GM12878 (cell line): Measurements from ENCODE around the gene NLRP9. TPM values are rescaled to one million over a fixed set of nuclear protein-coding genes. Genes with fewer than 3 reads are reported as not detected.

Experiments
- ATAC-seq: fragments of 200-7000 bp; cut with Tn5 transposase; 3 replicates; pipeline ENCODE4 v1.9.1; 2020; ENCODE audit warnings: mild to moderate bottlenecking, moderate library complexity
- BruUV-seq: library from RNA; stranded (reverse); fragments of 400-500 nt; replicated peaks from 2 replicates; lab custom pipeline; 2021; lab: Mats Ljungman, UMichigan
- CTCF ChIA-PET: fragments of 300-600 bp; sonication (Branson Sonifier 250); formaldehyde crosslinking; extraction: SDS; loops from one replicate; lab custom pipeline; 2021; ENCODE audit warnings: inconsistent platforms; lab: Yijun Ruan, JAX
- POLR2A ChIA-PET: fragments of 350-600 bp; formaldehyde crosslinking; extraction: SDS; loops from one replicate; lab custom pipeline; 2021; ENCODE audit warnings: inconsistent platforms; lab: Charles Lee
- RAD21 ChIA-PET: fragments of 300-600 bp; sonication (Branson Sonifier 250); formaldehyde crosslinking; loops from one replicate; lab custom pipeline; 2023; ENCODE audit warnings: antibody characterized with exemption; ENCODE audit not compliant: unreplicated experiment; lab: Charles Lee
- SMC1A ChIA-PET: fragments of 300-600 bp; sonication (Branson Sonifier 250); formaldehyde crosslinking; loops from one replicate; lab custom pipeline; 2023; ENCODE audit not compliant: unreplicated experiment, uncharacterized antibody; lab: Charles Lee
- DNase-seq: peaks from one replicate; pipeline ENCODE4 v3.0.0-alpha.2; 2011; ENCODE audit warnings: low read depth, low spot score
- FAIRE-seq: peaks from 3 replicates; lab custom pipeline; 2011; peaks lifted over from hg19 to GRCh38; lab: Jason Lieb, UNC
- H2AFZ ChIP-seq: 2 replicates; pipeline ENCODE4 v1.6.0; 2011; ENCODE audit warnings: low read depth, low read length, control low read depth; ENCODE audit not compliant: control insufficient read depth
- H3K27ac ChIP-seq: 2 replicates; pipeline ENCODE4 v1.5.1; 2011; ENCODE audit warnings: control low read depth; ENCODE audit not compliant: control insufficient read depth, insufficient read depth
- H3K27me3 ChIP-seq, 2 experiments: replicated peaks in 1 of 2; 2 replicates each; pipeline versions ENCODE4 v1.6.0 to v1.6.1; 2011; ENCODE audit warnings: low read length in 1 of 2; ENCODE audit not compliant: control insufficient read depth in 2 of 2, insufficient read depth in 2 of 2
- H3K36me3 ChIP-seq, 2 experiments: 2 replicates each; pipeline ENCODE4 v1.5.1; 2011; ENCODE audit warnings: low read length in 1 of 2; ENCODE audit not compliant: control insufficient read depth in 2 of 2, insufficient read depth in 2 of 2
- H3K4me1 ChIP-seq: 2 replicates; pipeline ENCODE4 v1.6.1; 2011; ENCODE audit warnings: mild to moderate bottlenecking, low read length, moderate library complexity, mixed read lengths; ENCODE audit not compliant: control insufficient read depth, insufficient read depth
- H3K4me2 ChIP-seq: 2 replicates; pipeline ENCODE4 v1.6.0; 2011; ENCODE audit warnings: control low read depth; ENCODE audit not compliant: control insufficient read depth, insufficient read depth
- H3K4me3 ChIP-seq: fragments of 200-600 bp; sonication (generic); 2 replicates; pipeline ENCODE4 v1.5.1; 2016
- H3K79me2 ChIP-seq: 2 replicates; pipeline ENCODE4 v1.6.0; 2011; ENCODE audit warnings: low read length; ENCODE audit not compliant: control insufficient read depth, insufficient read depth
- H3K9ac ChIP-seq: 2 replicates; pipeline ENCODE4 v1.8.0; 2011; ENCODE audit warnings: low read length, control low read depth, mixed read lengths; ENCODE audit not compliant: control insufficient read depth, insufficient read depth
- H3K9me3 ChIP-seq: replicated peaks from 3 replicates; pipeline ENCODE4 v1.5.1; 2011; ENCODE audit warnings: mild to moderate bottlenecking, low read length; ENCODE audit not compliant: control insufficient read depth, insufficient read depth
- H4K20me1 ChIP-seq: 2 replicates; pipeline ENCODE4 v1.6.0; 2011; ENCODE audit not compliant: control insufficient read depth, insufficient read depth
- CTCF ChIP-seq, 3 experiments: IDR thresholded peaks in 2 of 3; conservative IDR thresholded peaks in 1 of 3; 2 replicates each; pipeline ENCODE4 v1.5.1; 2011; ENCODE audit warnings: low read depth in 3 of 3, low read length in 3 of 3, mild to moderate bottlenecking in 3 of 3, control low read depth in 2 of 3, moderate library complexity in 2 of 3, inconsistent platforms in 1 of 3, mixed read lengths in 1 of 3; ENCODE audit not compliant: control insufficient read depth in 2 of 3, insufficient read depth in 1 of 3; ENCODE audit errors: extremely low read depth in 1 of 3
- E2F4 ChIP-seq: IDR thresholded peaks from 2 replicates; pipeline ENCODE4 v1.6.1; 2012; ENCODE audit warnings: low read depth, low read length, improper control_type of control experiment
- ELK1 ChIP-seq: IDR thresholded peaks from 2 replicates; pipeline ENCODE4 v1.6.1; 2012; ENCODE audit warnings: low read depth, low read length, improper control_type of control experiment
- IKZF2 ChIP-seq, 2 experiments: fragments of 450-650 bp; IDR thresholded peaks; 2 replicates each; pipeline ENCODE4 v1.6.1; 2017; ENCODE audit warnings: mild to moderate bottlenecking in 2 of 2, moderate library complexity in 2 of 2
- MTA2 ChIP-seq: fragments of 450-650 bp; IDR thresholded peaks from 2 replicates; pipeline ENCODE4 v1.6.1; 2016; ENCODE audit warnings: low read depth, mild to moderate bottlenecking, moderate library complexity
- MTA3 ChIP-seq: IDR thresholded peaks from 2 replicates; pipeline ENCODE4 v1.6.1; 2012; ENCODE audit warnings: low read length, inconsistent platforms, borderline replicate concordance
- NFIC ChIP-seq: IDR thresholded peaks from 2 replicates; pipeline ENCODE4 v1.6.1; 2012; ENCODE audit warnings: low read depth, mild to moderate bottlenecking, inconsistent platforms, low read length, moderate library complexity
- POLR2A ChIP-seq: IDR thresholded peaks from 2 replicates; pipeline ENCODE4 v1.6.1; 2011; ENCODE audit warnings: low read depth, mild to moderate bottlenecking, low read length
- RB1 ChIP-seq: fragments of 450-650 bp; formaldehyde crosslinking; IDR thresholded peaks from 2 replicates; pipeline ENCODE4 v1.6.1; 2017; ENCODE audit warnings: mild to moderate bottlenecking, borderline replicate concordance
- RBBP5 ChIP-seq: fragments of 200-600 bp; sonication (generic); conservative IDR thresholded peaks from 2 replicates; pipeline ENCODE4 v1.6.1; 2016
- RCOR1 ChIP-seq: conservative IDR thresholded peaks from 2 replicates; pipeline ENCODE4 v1.6.1; 2012; ENCODE audit warnings: low read depth, low read length, improper control_type of control experiment
- TCF7 ChIP-seq: IDR thresholded peaks from 2 replicates; pipeline ENCODE4 v1.6.1; 2014; ENCODE audit warnings: antibody characterized with exemption, borderline replicate concordance
- WGBS: methylation state at CpG from one replicate; pipeline ENCODE4 v1.1.6; 2016; ENCODE audit warnings: low lambda C conversion rate; ENCODE audit not compliant: insufficient replicate concordance, insufficient coverage; ENCODE audit errors: missing lambda C conversion rate; 5-methylcytosine and 5-hydroxymethylcytosine counted together
- in situ Hi-C: fragments of 300-500 bp; cut with MboI; formaldehyde crosslinking; loops from 9 replicates; pipeline ENCODE4 v1.14.3; 2018; ENCODE audit warnings: mixed read lengths
- intact Hi-C: fragments of 100-400 bp; cut with micrococcal nuclease; formaldehyde crosslinking; loops from one replicate; pipeline ENCODE4 v1.14.2; 2022; ENCODE audit not compliant: unreplicated experiment
- polyA plus RNA-seq, 11 experiments: library from polyadenylated mRNA; depleted of rRNA in 4 of 11; unstranded in 6 of 11; stranded (reverse) in 5 of 11; fragments of >200 nt; fragmentation: Nextera tagmentation in 4 of 11; fragmentation: Illumina TruSeq in 1 of 11; extraction: Ambion mirVana in 4 of 11; extraction: Trizol in 1 of 11; gene quantifications; 1 replicate in 1 of 11; 2 replicates in 10 of 11; pipeline versions ENCODE4 v1.2.1 to v1.2.3, GENCODE V29; 2011 to 2016; ENCODE audit warnings: inconsistent platforms in 2 of 11, missing spikeins in 2 of 11, low read depth in 1 of 11
- total RNA-seq, 4 experiments: library from RNA; depleted of rRNA in 3 of 4; stranded (reverse); fragments of >200 nt in 3 of 4; fragmentation: Illumina TruSeq in 1 of 4; extraction: Trizol in 1 of 4; gene quantifications; 2 replicates each; pipeline versions ENCODE4 v1.2.1 to v1.2.3, GENCODE V29; 2013 to 2021

NLRP9 gene
- total and polyA plus RNA-seq, 10 of the 15 experiments (the other 5 are each of a cell fraction or from before 2014, with no cell fraction given) = not detected

GRCh38 chr19:55661826-55662225 lies 76.4 kb downstream of the NLRP9 start (continued):
- TF ChIP-seq TCF7 = no peak
- TF ChIP-seq RB1 = no peak
- no peak for TF ChIP-seq ELK1
- TF ChIP-seq CTCF (IDR thresholded peaks at IDR 0.05 in 2 of 3, conservative IDR thresholded peaks at IDR 0.05 in 1 of 3; ENCODE audit: control insufficient read depth in 2 of 3, extremely low read depth in 1 of 3, insufficient read depth in 1 of 3, low read depth in 3 of 3, low read length in 3 of 3) = no peak
- no peak for TF ChIP-seq E2F4
- TF ChIP-seq MTA3 = no peak
- TF ChIP-seq NFIC = no peak
- TF ChIP-seq RCOR1 = no peak
- no peak for TF ChIP-seq RBBP5
- no peak for TF ChIP-seq MTA2

GRCh38 chr19:55660991-55661390 lies 77.2 kb downstream of the NLRP9 start:
- H2AFZ ChIP-seq = no peak overlapping the region
- TF ChIP-seq POLR2A (0 out of 2 replicates have a peak, but pooled peaks have one; percentile 1), IKZF2 (IDR thresholded peaks at IDR 0.05) (no peak)
- H3K27ac ChIP-seq = no peak overlapping the region
- no peak overlapping the region for H3K4me2 ChIP-seq
- ATAC-seq = no peak
- H3K9me3 ChIP-seq = no peaks in the 10 kb centered on the region
- FAIRE-seq = no peak
- POLR2A ChIA-PET = no interaction called here
- intact Hi-C loops (no loop called here), in situ Hi-C loops (loop anchor here (25.0 kb wide), 1 partner anchor 1524 kb away; the partner anchor contains the start of gene CNOT3)
- no TSS peak for BruUV-seq
- H3K36me3 ChIP-seq = peaks cover 31 to 55% of the 10 kb centered on the region in 2 experiments
- H3K27me3 ChIP-seq = no peaks in the 10 kb centered on the region
- SMC1A ChIA-PET = no interaction called here
- peaks cover 24% of the 10 kb centered on the region for H4K20me1 ChIP-seq
- no peak overlapping the region for H3K4me3 ChIP-seq
- no peak overlapping the region for H3K9ac ChIP-seq
- H3K4me1 ChIP-seq = peaks cover 12% of the 10 kb centered on the region
- RAD21 ChIA-PET = no interaction called here
- WGBS = 93% methylated on average over 10 of the region's 16 CpGs
- H3K79me2 ChIP-seq = peaks cover 55% of the 10 kb centered on the region
- CTCF ChIA-PET = no interaction called here
- no peak for DNase-seq
